HG03457 (cell line): Measurements from ENCODE around the gene TRMT61A.

Source experiments
- ATAC-seq: cut with Tn5 transposase; IDR thresholded peaks from one replicate; pipeline ENCODE4 v1.9.1; 2021; ENCODE audit warnings: moderate number of reproducible peaks; ENCODE audit not compliant: unreplicated experiment

The TRMT61A gene

GRCh38 chr14:103545915-103546651 is 17.1 kb downstream of the TRMT61A start:
- ATAC-seq: no peak

- no peak for ATAC-seq
Measured at GRCh38 chr14:103546652-103547454, 17.9 kb downstream of the TRMT61A start.

GRCh38 chr14:103547455-103547940 is 18.5 kb downstream of the TRMT61A start:
- no peak for ATAC-seq

GRCh38 chr14:103547941-103548462 is 19.0 kb downstream of the TRMT61A start:
- no peak for ATAC-seq

GRCh38 chr14:103548463-103549351 is 19.7 kb downstream of the TRMT61A start:
- ATAC-seq: no peak

- no peak for ATAC-seq
Measured at GRCh38 chr14:103549361-103550311, 20.6 kb downstream of the TRMT61A start.

DNA sequence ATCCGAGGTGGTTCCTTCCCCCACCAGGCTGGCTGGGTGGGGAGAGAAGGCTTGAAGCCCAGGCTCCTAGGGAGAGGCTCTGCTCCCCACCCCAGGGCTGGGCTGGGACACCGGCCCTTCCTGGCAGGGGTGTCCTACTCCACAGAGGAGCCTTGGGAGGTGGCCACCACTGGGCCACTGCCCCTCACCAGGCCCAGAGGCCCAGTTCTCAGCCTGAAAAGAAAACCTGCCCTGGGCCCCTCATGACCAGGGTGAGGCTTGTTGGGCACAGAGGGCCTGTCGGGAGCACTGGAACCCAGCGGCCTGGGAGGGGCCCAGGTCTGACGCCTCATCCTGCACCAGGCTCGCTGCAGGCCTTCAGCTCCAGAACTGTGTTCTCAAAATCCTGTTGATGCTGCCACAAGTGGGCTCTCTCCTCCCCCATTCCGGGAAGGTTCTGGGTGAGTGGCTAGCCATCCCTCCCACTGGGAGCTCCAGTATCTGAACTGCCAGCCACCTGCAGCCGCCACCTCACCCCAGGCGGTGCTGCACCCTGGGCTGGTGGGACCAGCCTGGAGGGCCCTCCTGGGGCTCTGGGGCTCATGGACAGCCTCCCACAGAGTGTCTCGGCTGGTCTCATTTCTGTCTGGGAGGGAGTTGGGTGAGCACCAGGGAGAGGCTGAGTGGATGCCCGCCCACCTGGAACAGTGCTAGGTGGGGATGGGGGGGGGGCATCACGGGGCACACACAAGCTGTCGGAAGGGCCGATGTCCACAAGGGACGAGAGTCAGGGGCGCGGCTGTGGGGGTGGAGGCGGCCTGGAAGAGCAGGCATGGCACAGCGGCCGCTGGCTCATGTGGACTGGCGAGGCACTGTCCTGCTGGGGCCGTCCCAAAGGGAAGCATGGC is 21.7 kb downstream of the TRMT61A start:
- no peak for ATAC-seq

DNA sequence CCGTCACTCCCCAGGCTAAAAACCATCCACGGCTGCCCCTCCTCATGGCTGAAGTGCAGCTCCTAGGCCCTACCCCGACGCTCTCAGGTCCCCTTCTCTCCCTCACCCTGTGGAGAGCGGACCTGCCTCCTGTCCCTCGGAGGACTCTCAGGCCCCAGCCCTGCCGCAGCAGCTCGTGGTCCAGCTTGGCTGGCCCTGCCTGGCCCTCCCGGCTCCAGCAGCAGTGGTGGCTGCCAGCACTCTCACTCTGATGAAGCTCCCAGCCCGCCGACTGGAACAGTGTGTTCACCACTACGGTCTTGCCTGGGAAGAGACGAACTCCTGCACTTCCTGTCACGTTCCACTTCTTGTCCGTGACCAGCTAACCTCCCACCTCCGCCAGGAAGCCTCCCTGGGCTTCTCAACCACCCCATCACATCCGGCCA is 22.4 kb downstream of the TRMT61A start:
- no peak for ATAC-seq

- no peak for ATAC-seq
Measured at GRCh38 chr14:103552011-103552845, 23.2 kb downstream of the TRMT61A start.

DNA sequence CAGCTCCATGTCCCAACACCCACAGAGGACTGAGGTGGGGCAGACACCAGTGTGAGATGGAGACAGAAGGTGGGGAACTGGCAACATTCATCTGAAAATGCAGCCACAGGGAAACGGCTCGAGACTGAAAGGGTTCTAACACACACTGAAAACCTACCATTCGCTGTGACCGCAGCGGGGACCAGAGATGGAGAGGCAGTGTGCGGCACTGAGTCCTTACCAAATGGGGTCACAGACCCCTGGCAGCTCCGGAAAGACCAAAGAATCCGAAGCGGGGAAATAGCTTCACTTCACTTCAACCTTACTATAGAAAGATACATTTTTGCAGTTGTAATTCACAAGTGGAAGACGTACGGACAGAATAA is 23.8 kb downstream of the TRMT61A start:
- ATAC-seq: no peak

GRCh38 chr14:103555559-103556337 is 26.8 kb downstream of the TRMT61A start:
- ATAC-seq: no peak

- ATAC-seq: no peak
Measured at GRCh38 chr14:103556946-103557758, 28.2 kb downstream of the TRMT61A start.

GRCh38 chr14:103558071-103558882 is 29.3 kb downstream of the TRMT61A start:
- ATAC-seq: no peak

GRCh38 chr14:103559766-103560165 is 30.8 kb downstream of the TRMT61A start:
- ATAC-seq: no peak

- ATAC-seq: no peak
Measured at GRCh38 chr14:103560691-103561090, 31.7 kb downstream of the TRMT61A start.
